LNCaP clone FGC (cell line): ENCODE measurements around the gene CMAS.
"Not testable (repeated sequence)": the region's sequence is repeated elsewhere in the genome, so short reads cannot be mapped to it uniquely, and the experiment has no call there.

Experiments used
- DNase-seq: peaks from one replicate; pipeline ENCODE4 v3.0.0-alpha.2; 2011; ENCODE audit warnings: low read depth
- H3K4me3 ChIP-seq: 2 replicates; pipeline ENCODE4 v1.5.1; 2011; ENCODE audit warnings: mild to moderate bottlenecking, low read depth, low read length, control low read depth
- CTCF ChIP-seq: IDR thresholded peaks from 2 replicates; pipeline ENCODE4 v1.5.1; 2012; ENCODE audit warnings: mild to moderate bottlenecking; ENCODE audit not compliant: control insufficient read depth, insufficient read depth; ENCODE audit errors: extremely low read depth

Gene CMAS

GRCh38 chr12:22046968-22047390 is 961 bp downstream of the CMAS start:
- DNase-seq: no peak
- H3K4me3 ChIP-seq: peak overlapping the region; percentile 86
- TF ChIP-seq CTCF: no peak

- no peak overlapping the region; the same call in 1 of the 2 replicates for H3K4me3 ChIP-seq
- TF ChIP-seq CTCF: no peak
- no peak for DNase-seq
Observed at GRCh38 chr12:22047494-22047893, 1.5 kb downstream of the CMAS start.

GRCh38 chr12:22048351-22049041 is 2.5 kb downstream of the CMAS start:
- TF ChIP-seq CTCF: no peak
- no peak overlapping the region for H3K4me3 ChIP-seq
- no peak for DNase-seq

- DNase-seq: peak; percentile 36
- no peak overlapping the region for H3K4me3 ChIP-seq
- TF ChIP-seq CTCF: no peak
Observed at GRCh38 chr12:22050078-22050477, 4.1 kb downstream of the CMAS start.

- H3K4me3 ChIP-seq: no peak overlapping the region
- no peak for TF ChIP-seq CTCF
- no peak for DNase-seq
Observed at GRCh38 chr12:22051114-22051698, 5.2 kb downstream of the CMAS start.

GRCh38 chr12:22052994-22053393 is 7.0 kb downstream of the CMAS start:
- not testable (repeated sequence) for DNase-seq, H3K4me3 ChIP-seq

GRCh38 chr12:22054155-22054554 is 8.1 kb downstream of the CMAS start:
- no peak for TF ChIP-seq CTCF
- no peak for DNase-seq
- no peak overlapping the region for H3K4me3 ChIP-seq
